B cell (primary cell): ENCODE results near the gene MMP23B.

Source experiments
- EZH2 ChIP-seq: IDR thresholded peaks from 2 replicates; pipeline ENCODE4 v1.6.1; 2012; ENCODE audit warnings: borderline replicate concordance, low read depth, mild to moderate bottlenecking, moderate library complexity, low read length; ENCODE audit not compliant: insufficient read depth, poor library complexity, severe bottlenecking
- TF ChIP-seq, protein P1 (sequence below): fragments of 200-600 bp; IDR thresholded peaks from one replicate; pipeline ENCODE4 v1.8.0; 2022; ENCODE audit warnings: antibody characterized with exemption, mild to moderate bottlenecking

DNA sequence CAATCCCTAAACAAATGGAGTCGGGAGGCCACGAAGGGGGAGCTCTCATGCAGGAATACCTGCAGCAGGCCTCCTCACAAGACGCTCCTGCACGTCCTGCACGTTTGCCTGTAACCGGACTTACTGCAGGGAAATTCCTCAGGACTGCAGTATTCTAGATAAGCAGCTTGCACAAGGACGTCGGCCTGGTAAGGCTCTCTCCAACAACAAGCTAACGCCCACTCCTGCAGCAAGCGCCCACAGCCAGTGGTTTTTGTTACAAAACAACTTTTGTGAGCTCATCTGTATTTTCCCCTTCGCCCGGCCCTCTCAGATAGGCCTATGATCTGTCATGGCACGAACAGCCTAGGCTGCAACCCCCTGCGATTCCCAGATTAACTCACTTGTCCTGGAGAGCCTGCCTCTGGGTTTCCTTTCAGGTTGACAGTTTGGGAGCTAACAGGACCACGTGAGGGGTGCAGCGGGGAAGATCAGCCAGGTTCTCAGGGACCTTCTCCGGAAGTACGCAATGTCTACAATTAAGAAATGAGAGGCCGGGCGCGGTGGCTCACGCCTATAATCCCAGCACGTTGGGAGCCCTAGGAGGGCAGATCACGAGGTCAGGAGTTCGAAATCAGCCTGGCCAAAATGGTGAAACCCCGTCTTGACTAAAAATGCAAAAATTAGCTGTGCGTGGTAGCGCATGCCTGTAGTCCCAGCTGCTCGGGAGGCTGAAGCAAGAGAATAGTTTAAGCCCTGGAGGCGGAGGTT is 17.6 kb upstream of the MMP23B start:
- TF ChIP-seq, protein P1, sequence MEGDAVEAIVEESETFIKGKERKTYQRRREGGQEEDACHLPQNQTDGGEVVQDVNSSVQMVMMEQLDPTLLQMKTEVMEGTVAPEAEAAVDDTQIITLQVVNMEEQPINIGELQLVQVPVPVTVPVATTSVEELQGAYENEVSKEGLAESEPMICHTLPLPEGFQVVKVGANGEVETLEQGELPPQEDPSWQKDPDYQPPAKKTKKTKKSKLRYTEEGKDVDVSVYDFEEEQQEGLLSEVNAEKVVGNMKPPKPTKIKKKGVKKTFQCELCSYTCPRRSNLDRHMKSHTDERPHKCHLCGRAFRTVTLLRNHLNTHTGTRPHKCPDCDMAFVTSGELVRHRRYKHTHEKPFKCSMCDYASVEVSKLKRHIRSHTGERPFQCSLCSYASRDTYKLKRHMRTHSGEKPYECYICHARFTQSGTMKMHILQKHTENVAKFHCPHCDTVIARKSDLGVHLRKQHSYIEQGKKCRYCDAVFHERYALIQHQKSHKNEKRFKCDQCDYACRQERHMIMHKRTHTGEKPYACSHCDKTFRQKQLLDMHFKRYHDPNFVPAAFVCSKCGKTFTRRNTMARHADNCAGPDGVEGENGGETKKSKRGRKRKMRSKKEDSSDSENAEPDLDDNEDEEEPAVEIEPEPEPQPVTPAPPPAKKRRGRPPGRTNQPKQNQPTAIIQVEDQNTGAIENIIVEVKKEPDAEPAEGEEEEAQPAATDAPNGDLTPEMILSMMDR, result no peak
- TF ChIP-seq EZH2, result no peak
